GM12872 (cell line): Measurements from ENCODE around the gene TAS1R3.

Source experiments
- CTCF ChIP-seq: IDR thresholded peaks from 3 replicates; pipeline ENCODE4 v1.5.1; 2011; ENCODE audit warnings: low read depth, mild to moderate bottlenecking, low read length, moderate library complexity; ENCODE audit not compliant: insufficient read depth

Gene TAS1R3

GRCh38 chr1:1304331-1305299 is 26.5 kb upstream of the TAS1R3 start:
- TF ChIP-seq CTCF, result no peak

- peak; percentile 43; the same call in 2 of the 3 replicates for TF ChIP-seq CTCF
These were observed 25.6 kb upstream of the TAS1R3 start for GRCh38 chr1:1305300-1306069.

GRCh38 chr1:1306070-1306660 is 24.9 kb upstream of the TAS1R3 start:
- TF ChIP-seq CTCF, result peak; percentile 49; the same call in 2 of the 3 replicates

GRCh38 chr1:1306661-1307260 is 24.3 kb upstream of the TAS1R3 start:
- no peak for TF ChIP-seq CTCF

- no peak for TF ChIP-seq CTCF
These were observed 23.7 kb upstream of the TAS1R3 start for GRCh38 chr1:1307261-1307922.

- TF ChIP-seq CTCF, result no peak
These were observed 22.9 kb upstream of the TAS1R3 start, which contains the start of the genes ACAP3 and PUSL1 for GRCh38 chr1:1307923-1308755. Gene ACAP3, minus strand, starts transcription at chr1:1307930. Its CDS starts 115 bp downstream, at chr1:1307815. Gene PUSL1, plus strand, starts transcription at chr1:1308597. Its CDS starts 47 bp downstream, at chr1:1308644.
